H9 (cell line): Measurements from ENCODE around the gene NDUFA9. TPM values are rescaled to one million over a fixed set of nuclear protein-coding genes. Genes with fewer than 3 reads are reported as not detected.

Experiments
- DNase-seq: peaks from one replicate; pipeline ENCODE4 v3.0.0-alpha.2; 2017
- H2AFZ ChIP-seq: one replicate; pipeline ENCODE4 v1.6.1; 2013; ENCODE audit warnings: mild to moderate bottlenecking, low read length, control low read depth, moderate library complexity
- H2AK5ac ChIP-seq: 2 replicates; pipeline ENCODE4 v1.6.1; 2013; ENCODE audit warnings: low read length, control low read depth, mixed read lengths; ENCODE audit not compliant: insufficient read length
- H2BK120ac ChIP-seq: one replicate; pipeline ENCODE4 v1.6.1; 2013; ENCODE audit warnings: low read depth, mild to moderate bottlenecking, low read length, control low read depth, inconsistent platforms; ENCODE audit not compliant: poor library complexity, severe bottlenecking
- H2BK12ac ChIP-seq: 2 replicates; pipeline ENCODE4 v1.6.1; 2013; ENCODE audit warnings: low read length, control low read depth, mixed read lengths, low read depth; ENCODE audit not compliant: insufficient read length
- H2BK15ac ChIP-seq: 2 replicates; pipeline ENCODE4 v1.6.1; 2013; ENCODE audit warnings: low read depth, low read length, control low read depth
- H2BK20ac ChIP-seq: one replicate; pipeline ENCODE4 v1.6.1; 2013; ENCODE audit warnings: low read depth, mild to moderate bottlenecking, low read length, control low read depth, inconsistent platforms; ENCODE audit not compliant: poor library complexity, severe bottlenecking
- H2BK5ac ChIP-seq: 2 replicates; pipeline ENCODE4 v1.6.1; 2013; ENCODE audit warnings: low read length, control low read depth, mixed read lengths; ENCODE audit not compliant: insufficient read length
- H3K14ac ChIP-seq: 2 replicates; pipeline ENCODE4 v1.6.1; 2013; ENCODE audit warnings: low read length, control low read depth; ENCODE audit not compliant: insufficient read depth
- H3K18ac ChIP-seq: 2 replicates; pipeline ENCODE4 v1.6.1; 2013; ENCODE audit warnings: low read depth, mild to moderate bottlenecking, mixed read lengths, low read length, control low read depth; ENCODE audit not compliant: insufficient read length
- H3K23ac ChIP-seq: 2 replicates; pipeline ENCODE4 v1.6.1; 2013; ENCODE audit warnings: low read length, control low read depth, mixed read lengths, low read depth; ENCODE audit not compliant: insufficient read length
- H3K23me2 ChIP-seq: 2 replicates; pipeline ENCODE4 v1.6.1; 2013; ENCODE audit warnings: low read depth, mild to moderate bottlenecking, mixed read lengths, low read length, control low read depth; ENCODE audit not compliant: insufficient read length, poor library complexity, severe bottlenecking
- H3K27ac ChIP-seq: 2 replicates; pipeline ENCODE4 v1.5.1; 2013; ENCODE audit warnings: low read length, control low read depth, mixed read lengths, low read depth; ENCODE audit not compliant: insufficient read length
- H3K27me3 ChIP-seq: 2 replicates; pipeline ENCODE4 v1.6.1; 2013; ENCODE audit warnings: low read length, control low read depth, inconsistent platforms; ENCODE audit not compliant: insufficient read depth
- H3K4ac ChIP-seq: 2 replicates; pipeline ENCODE4 v1.6.1; 2013; ENCODE audit warnings: low read depth, mild to moderate bottlenecking, control low read depth, inconsistent platforms, low read length, moderate library complexity
- H3K4me1 ChIP-seq: 2 replicates; pipeline ENCODE4 v1.6.1; 2013; ENCODE audit warnings: low read length, control low read depth, inconsistent platforms; ENCODE audit not compliant: insufficient read depth
- H3K4me2 ChIP-seq: 2 replicates; pipeline ENCODE4 v1.6.1; 2013; ENCODE audit warnings: low read length, control low read depth, mixed read lengths; ENCODE audit not compliant: insufficient read length, insufficient read depth
- H3K56ac ChIP-seq: 2 replicates; pipeline ENCODE4 v1.6.1; 2013; ENCODE audit warnings: low read depth, mild to moderate bottlenecking, mixed read lengths, low read length, control low read depth; ENCODE audit not compliant: insufficient read length
- H3K79me1 ChIP-seq: 2 replicates; pipeline ENCODE4 v1.6.1; 2013; ENCODE audit warnings: low read depth, mild to moderate bottlenecking, moderate library complexity, low read length, control low read depth, inconsistent platforms; ENCODE audit not compliant: insufficient read depth, poor library complexity, severe bottlenecking
- H3K79me2 ChIP-seq: 2 replicates; pipeline ENCODE4 v1.6.1; 2013; ENCODE audit warnings: low read length, control low read depth, inconsistent platforms; ENCODE audit not compliant: insufficient read depth
- H3K9ac ChIP-seq: 2 replicates; pipeline ENCODE4 v1.6.1; 2013; ENCODE audit warnings: low read length, control low read depth, mixed read lengths; ENCODE audit not compliant: insufficient read length; ENCODE audit errors: extremely low read depth
- H3K9me3 ChIP-seq: one replicate; pipeline ENCODE4 v1.6.1; 2013; ENCODE audit warnings: low read depth, low read length, inconsistent platforms; ENCODE audit not compliant: control insufficient read depth
- H3T11ph ChIP-seq: one replicate; pipeline ENCODE4 v1.6.1; 2013; ENCODE audit warnings: mild to moderate bottlenecking, low read length, control low read depth, inconsistent platforms
- H4K20me1 ChIP-seq: one replicate; pipeline ENCODE4 v1.6.1; 2013; ENCODE audit not compliant: control insufficient read depth, insufficient read length, insufficient read depth
- H4K5ac ChIP-seq: 2 replicates; pipeline ENCODE4 v1.6.1; 2013; ENCODE audit warnings: low read depth, mild to moderate bottlenecking, mixed read lengths, low read length, control low read depth; ENCODE audit not compliant: insufficient read length
- H4K8ac ChIP-seq: replicated peaks from 2 replicates; pipeline ENCODE4 v1.6.1; 2013; ENCODE audit warnings: low read length, control low read depth, mixed read lengths, low read depth; ENCODE audit not compliant: insufficient read length
- H4K91ac ChIP-seq: 2 replicates; pipeline ENCODE4 v1.6.1; 2013; ENCODE audit warnings: low read depth, mild to moderate bottlenecking, moderate library complexity, mixed read lengths, low read length, control low read depth; ENCODE audit not compliant: insufficient read length
- H3K27ac Mint-ChIP-seq, 3 experiments: 2 replicates in 2 of 3; 3 replicates in 1 of 3; pipeline ENCODE4 v1.8.0; 2020 to 2021; ENCODE audit warnings: mixed read lengths in 3 of 3, mild to moderate bottlenecking in 1 of 3, moderate library complexity in 1 of 3
- H3K27me3 Mint-ChIP-seq: 2 replicates; pipeline ENCODE4 v1.8.0; 2021; ENCODE audit warnings: low read depth, mild to moderate bottlenecking, moderate library complexity, mixed read lengths
- H3K36me3 Mint-ChIP-seq, 3 experiments: 2 replicates in 2 of 3; 3 replicates in 1 of 3; pipeline ENCODE4 v1.8.0; 2020 to 2021; ENCODE audit warnings: low read depth in 3 of 3, mixed read lengths in 3 of 3; ENCODE audit not compliant: insufficient read depth in 1 of 3
- H3K4me1 Mint-ChIP-seq, 2 experiments: 2 replicates each; pipeline ENCODE4 v1.8.0; 2020; ENCODE audit warnings: mixed read lengths in 2 of 2
- H3K4me3 Mint-ChIP-seq, 2 experiments: 2 replicates in 1 of 2; 3 replicates in 1 of 2; pipeline ENCODE4 v1.8.0; 2020 to 2021; ENCODE audit warnings: mild to moderate bottlenecking in 2 of 2, mixed read lengths in 2 of 2, moderate library complexity in 1 of 2
- H3K9me3 Mint-ChIP-seq, 2 experiments: 2 replicates in 1 of 2; 3 replicates in 1 of 2; pipeline ENCODE4 v1.8.0; 2020; ENCODE audit warnings: mild to moderate bottlenecking in 2 of 2, mixed read lengths in 2 of 2, moderate library complexity in 1 of 2
- CTCF ChIP-seq: fragments of 200-600 bp; sonication (generic); conservative IDR thresholded peaks from 3 replicates; pipeline ENCODE4 v1.8.0; 2021; ENCODE audit warnings: antibody characterized with exemption, mild to moderate bottlenecking
- WGBS: extraction: QIAGEN DNeasy Blood & Tissue Kit; methylation state at CpG from one replicate; pipeline ENCODE4 v1.1.7; 2013; ENCODE audit warnings: missing lambda C conversion rate, low lambda C conversion rate, mixed read lengths; ENCODE audit not compliant: insufficient read length; ENCODE audit errors: extremely low coverage; 5-methylcytosine and 5-hydroxymethylcytosine counted together
- total RNA-seq: library from RNA; stranded (reverse); gene quantifications from 2 replicates; pipeline ENCODE4 v1.2.1, GENCODE V29; 2021

Gene NDUFA9
- total RNA-seq, 1 experiment from 2014 or later = 83.9 TPM

DNA sequence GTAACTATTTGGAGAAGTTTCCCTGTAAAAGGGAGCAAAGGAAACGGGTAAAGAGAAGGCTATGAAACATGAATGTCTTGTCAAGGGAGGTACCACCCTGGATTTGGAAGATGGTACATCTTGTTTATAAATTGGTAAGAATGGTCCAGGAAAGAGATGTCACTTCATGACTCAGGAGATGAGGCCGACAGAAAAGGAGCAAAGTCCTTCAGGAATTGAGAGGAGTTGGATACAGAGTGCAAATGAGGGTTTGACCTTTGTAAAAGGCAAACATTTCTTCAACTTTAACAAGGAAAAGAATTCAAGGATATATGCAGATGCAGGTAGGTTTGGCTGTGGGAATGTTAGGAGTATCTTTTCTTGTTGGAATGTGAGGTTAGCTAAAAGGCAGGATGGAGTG lies 30.8 kb downstream of the NDUFA9 start:
- no peaks in the 10 kb centered on the region for H3K4me1 Mint-ChIP-seq
- Histone ChIP-seq H2BK120ac (no peak overlapping the region), H3K27ac (no peak overlapping the region), H4K5ac (no peak overlapping the region), H2AFZ (no peak overlapping the region), H2BK5ac (no peak overlapping the region), H3K79me1 (no peaks in the 10 kb centered on the region), H4K20me1 (no peaks in the 10 kb centered on the region), H4K91ac (no peak overlapping the region), H3K4ac (no peak overlapping the region), H3K23ac (no peak overlapping the region), H3K14ac (no peak overlapping the region), H2BK20ac (no peak overlapping the region), H3K56ac (no peak overlapping the region), H3K9me3 (no peaks in the 10 kb centered on the region), H2BK15ac (no peak overlapping the region), H3K79me2 (no peaks in the 10 kb centered on the region), H2AK5ac (no peak overlapping the region), H2BK12ac (no peak overlapping the region), H3K23me2 (no peaks in the 10 kb centered on the region), H3K4me1 (no peaks in the 10 kb centered on the region), H3T11ph (no peak overlapping the region), H4K8ac (no peak overlapping the region), H3K9ac (no peak overlapping the region), H3K27me3 (no peaks in the 10 kb centered on the region), H3K4me2 (no peak overlapping the region), H3K18ac (no peak overlapping the region)
- no peak for TF ChIP-seq CTCF
- WGBS = no CpG with 5 or more reads among the region's 2 CpGs
- no peak for DNase-seq
- H3K27ac Mint-ChIP-seq = peak overlapping the region in 1 of 3 experiments; percentile 3; a peak in 1 of 7 replicates
- H3K36me3 Mint-ChIP-seq = peaks cover 6 to 43% (median 30%) of the 10 kb centered on the region in 3 experiments; a peak in 6 of 7 replicates
- H3K4me3 Mint-ChIP-seq = no peak overlapping the region
- H3K9me3 Mint-ChIP-seq = peaks cover 4 to 10% of the 10 kb centered on the region in 2 experiments; a peak in 2 of 5 replicates
- H3K27me3 Mint-ChIP-seq = no peaks in the 10 kb centered on the region
